GM18520 (cell line): Measurements from ENCODE around the gene ASMTL.
"Not testable (repeated sequence)": the region's sequence is repeated elsewhere in the genome, so short reads cannot be mapped to it uniquely, and the experiment has no call there.

Experiments
- ATAC-seq: cut with Tn5 transposase; IDR thresholded peaks from one replicate; pipeline ENCODE4 v1.9.1; 2021; ENCODE audit not compliant: unreplicated experiment

The ASMTL gene

DNA sequence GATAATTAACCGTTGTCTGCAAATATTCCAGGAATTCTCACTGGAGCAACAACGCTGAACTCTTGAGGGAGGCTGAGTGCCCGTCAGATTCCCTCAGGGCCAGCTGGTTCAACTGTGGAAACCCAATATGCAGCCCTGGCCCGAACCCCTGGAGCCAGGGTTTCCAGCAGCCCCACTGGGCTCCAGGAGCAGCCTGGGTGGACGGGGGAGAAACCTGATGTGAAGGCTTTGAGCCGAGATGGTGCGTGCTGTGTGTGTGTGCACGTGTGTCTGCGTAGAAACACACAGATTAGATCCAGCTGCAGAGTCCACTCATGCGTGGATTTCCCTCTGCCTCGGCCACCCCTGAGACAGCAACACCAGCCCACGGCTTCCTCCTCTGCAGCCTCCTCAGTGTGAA is 41.4 kb downstream of the ASMTL start:
- ATAC-seq: no peak

DNA sequence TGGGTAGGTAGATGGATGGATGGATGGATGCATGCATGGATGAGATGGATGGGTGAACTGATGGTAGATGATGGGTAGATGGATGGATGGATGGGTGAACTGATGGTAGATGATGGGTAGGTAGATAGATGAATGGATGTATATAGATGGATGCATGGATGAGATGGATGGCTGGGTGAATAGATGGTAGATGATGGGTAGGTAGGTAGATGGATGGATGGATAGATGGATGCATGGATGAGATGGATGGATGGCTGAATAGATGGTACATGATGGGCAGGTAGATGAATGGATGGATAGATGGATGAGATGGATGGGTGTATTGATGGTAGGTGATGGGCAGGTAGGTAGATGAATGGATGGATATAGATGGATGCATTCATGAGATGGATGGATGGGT is 45.7 kb downstream of the ASMTL start:
- no peak for ATAC-seq

DNA sequence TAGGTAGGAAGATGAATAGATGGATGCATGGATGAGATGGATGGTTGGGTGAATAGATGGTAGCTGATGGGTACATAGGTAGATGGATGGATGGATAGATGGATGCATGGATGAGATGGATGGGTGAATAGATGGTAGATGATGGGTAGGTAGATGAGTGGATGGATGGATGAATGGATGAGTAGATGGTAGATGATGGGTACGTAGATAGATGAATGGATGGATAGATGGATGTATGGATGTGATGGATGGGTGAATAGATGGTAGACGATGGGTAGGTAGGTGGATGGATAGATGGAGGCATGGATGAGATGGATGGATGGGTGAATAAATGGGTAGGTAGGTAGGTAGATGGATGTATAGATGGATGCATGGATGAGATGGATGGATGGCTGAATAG is 46.9 kb downstream of the ASMTL start:
- ATAC-seq: not testable (repeated sequence)

DNA sequence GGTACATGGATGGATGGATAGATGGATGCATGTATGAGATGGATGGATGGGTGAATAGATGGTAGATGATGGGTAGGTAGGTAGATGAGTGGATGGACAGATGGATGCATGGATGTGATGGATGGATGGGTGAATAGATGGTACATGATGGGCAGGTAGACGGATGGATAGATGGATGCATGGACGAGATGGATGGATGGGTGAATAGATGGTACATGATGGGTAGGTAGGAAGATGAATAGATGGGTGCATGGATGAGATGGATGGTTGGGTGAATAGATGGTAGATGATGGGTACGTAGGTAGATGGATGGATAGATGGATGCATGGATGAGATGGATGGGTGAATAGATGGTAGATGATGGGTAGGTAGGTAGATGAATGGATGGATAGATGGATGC is 48.8 kb downstream of the ASMTL start:
- ATAC-seq: not testable (repeated sequence)

DNA sequence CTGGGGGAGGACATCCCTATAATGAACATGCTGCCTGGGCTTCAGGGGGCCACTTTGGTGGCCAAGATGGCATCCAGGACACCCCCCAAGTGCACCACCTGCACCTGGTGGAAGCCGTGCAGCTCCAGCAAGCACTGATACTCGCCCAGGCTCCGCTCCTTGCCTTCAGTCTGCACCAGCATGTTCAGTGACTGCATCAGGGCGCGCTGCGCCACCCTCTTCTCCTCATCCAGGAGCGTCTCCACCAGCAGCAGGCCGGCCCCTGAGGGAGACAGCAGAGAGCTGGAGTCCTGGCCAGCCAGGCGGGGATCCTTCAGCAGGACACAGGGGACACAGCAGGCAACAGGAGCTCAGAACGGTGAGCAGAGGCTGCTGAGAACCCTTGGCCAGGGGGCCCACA is 49.5 kb downstream of the ASMTL start:
- ATAC-seq: no peak

DNA sequence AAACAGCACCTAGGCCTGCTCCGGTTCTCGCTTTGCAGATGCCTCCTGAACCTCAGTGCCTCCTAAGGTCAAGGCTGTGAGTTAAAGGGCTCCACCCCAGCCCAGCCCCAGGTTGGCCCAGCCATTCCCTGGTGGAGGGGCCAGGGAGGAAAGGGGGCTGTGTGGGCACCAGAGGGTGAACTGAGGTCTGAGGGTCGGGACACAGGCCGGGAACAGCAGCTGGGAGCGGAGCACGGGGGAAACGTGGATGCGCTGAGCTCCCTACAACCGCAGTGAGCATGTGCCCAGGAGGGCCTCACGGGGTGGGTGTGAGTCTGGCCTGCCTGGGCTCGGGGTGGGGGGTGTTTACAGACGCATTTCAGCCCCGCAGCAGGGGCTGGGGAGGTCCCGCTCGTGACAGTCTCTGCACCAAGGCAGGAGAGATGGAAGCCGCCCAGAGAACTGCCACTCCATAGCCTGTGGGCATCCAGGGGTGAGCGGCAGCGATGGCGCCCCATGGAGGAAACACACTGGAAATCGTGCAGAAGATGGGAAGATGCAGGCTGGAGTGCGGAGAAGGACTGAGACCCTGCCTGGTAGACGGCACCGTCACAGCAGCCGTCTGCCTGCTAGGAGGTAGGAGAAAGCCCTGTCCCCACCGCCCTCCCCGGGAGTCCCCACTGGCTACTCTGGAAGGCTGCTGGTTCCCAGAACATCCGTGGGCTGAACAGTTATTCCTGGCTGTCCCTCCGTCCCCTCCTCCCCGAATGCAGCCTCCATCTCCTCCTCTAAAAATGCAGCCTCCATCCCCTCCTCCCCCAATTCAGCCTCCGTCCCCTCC is 50.9 kb downstream of the ASMTL start:
- no peak for ATAC-seq

DNA sequence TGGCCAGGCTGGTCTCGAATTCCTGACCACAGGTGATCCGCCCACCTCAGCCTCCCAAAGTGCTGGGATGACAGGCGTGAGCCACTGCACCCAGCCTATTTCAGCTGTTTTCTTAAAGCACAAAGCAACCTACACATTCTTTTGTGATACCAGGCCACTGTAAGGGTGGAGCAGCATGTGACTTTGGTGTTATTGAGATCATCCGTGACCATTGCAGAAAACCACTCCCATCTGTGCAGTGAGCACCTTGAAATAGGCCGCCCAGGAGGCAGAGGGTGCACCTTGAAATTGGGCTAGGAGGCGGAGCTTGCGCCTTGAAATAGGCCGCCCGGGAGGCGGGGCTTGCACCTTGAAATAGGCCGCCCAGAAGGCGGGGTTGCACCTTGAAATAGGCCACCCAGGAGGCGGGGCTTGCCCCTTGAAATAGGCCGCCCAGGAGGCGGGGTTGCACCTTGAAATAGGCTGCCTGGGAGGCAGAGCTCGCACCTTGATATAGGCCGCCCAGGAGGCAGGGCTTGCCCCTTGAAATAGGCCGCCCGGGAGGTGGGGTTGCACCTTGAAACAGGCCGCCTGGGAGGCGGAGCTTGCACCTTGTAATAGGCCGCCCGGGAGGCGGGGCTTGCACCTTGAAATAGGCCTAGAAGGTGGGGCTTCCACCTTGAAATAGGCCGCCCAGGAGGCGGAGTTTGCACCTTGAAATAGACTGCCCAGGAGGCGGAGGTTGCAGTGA is 51.8 kb downstream of the ASMTL start:
- no peak for ATAC-seq

DNA sequence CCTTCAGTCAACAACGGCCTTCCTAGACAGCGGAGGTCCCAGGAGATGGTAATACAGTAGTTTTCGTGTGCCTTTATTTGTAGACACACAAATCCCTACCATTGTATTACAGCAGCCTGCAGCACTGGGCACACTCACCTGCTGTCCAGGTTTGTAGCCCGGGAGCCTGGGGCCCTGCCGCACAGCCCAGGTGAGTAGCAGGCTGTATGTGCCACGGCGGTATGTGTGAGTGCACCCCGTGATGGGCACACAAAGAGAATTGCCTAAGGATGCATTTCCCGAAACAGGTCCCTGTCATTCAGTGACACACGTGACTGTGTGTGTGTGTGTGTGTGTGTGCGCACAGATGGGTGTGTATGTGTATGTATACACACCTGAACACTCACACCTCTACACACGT is 52.7 kb downstream of the ASMTL start:
- no peak for ATAC-seq

DNA sequence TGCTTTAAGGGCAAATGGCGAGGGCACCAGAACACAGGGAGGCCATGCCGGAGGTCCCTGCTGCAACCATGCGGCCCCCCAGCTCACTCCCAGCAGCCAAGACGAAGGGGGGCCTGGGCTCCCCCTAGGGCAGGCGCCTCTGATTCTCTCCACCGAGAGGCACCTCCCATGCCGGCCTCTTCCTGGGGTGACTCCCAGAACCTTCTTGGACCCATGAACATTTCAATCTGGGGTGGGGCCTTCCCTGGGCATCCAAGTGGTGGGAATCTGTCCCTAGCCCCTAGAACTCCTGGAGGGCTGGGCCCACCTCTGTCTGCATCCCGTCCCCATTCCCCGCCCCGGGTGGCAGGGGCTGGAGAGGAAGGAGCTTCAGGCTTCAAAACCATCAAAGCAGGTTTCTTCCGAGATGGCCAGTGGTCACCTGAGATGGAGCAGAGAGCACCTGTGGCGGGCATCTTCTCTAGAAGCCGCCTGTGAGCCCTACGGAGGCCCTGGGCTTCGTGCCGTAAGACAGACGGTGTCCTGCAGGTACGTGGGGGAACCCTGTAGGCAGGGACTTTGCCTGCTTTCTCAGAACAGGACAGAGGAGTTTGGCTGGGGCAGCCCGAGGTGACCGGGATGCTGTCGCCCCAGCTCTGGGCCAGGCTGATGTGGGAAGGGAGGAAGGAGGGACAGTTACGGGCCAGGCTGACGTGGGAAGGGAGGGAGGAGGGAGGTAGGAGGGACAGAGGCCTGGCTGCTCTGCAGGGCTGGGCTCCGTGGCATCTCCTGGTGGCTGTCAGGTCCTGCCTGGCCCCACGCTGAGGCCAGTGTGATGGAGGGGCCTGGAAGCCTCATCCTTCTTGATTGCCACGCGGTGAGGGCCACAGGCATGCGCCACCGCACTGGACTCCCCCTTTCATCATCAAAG is 54.0 kb downstream of the ASMTL start:
- no peak for ATAC-seq

DNA sequence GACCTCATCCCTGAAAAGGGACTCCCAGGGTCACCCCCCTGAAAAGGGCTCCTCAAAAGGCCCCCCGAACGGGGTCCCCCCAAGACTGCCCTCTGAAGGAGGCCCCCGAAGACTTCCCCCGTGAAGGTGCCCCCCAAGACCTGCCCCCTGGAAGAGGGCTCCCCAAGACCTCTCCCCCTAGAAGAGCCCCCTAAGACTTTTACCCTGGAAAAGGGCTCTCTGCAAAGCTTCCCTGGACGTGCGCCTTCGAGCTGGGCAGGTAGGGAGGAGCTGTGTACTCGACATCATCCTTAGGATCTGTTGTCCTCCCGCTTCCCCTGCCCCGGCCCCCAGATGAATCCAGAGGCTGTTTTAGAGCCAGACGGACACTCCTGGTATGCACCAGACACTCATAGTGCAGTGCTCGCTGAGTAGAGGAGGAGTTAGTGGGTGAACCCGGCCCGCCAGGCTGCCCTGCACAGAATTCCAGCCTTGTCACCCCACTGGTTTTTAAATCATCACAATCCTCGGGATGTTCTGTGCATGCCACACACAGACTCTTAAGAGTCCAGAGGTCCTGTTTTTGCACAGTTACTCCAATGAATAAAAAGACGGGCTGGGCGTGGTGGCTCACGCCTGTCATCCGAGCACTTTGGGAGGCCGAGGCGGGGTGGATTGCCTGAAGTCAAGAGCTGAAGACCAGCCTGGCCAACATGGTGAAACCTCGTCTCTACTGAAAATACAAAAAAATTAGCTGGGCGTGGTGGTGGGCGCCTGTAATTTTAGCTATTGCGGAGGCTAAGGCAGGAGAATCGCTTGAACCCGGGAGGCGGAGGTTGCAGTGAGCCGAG is 55.1 kb downstream of the ASMTL start:
- ATAC-seq: no peak

DNA sequence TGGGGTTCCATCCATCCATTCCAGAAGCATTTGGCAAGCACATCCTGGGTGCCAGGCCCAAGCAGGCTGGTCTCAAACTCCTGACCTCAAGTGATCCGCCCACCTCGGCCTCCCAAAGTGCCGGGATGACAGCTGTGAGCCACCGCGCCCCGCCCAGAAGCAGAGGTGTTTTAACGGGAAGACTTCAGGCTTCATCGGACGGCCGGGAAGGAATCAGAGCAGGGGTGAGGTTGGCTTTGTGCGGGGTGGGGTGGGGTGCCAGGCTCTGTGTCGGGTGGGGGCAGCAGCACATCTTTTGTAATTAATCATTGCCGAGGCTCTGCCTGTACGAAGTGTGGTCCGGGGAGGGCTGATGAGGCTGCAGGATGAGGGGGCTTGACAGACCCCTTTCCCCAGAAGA is 55.7 kb downstream of the ASMTL start:
- no peak for ATAC-seq

DNA sequence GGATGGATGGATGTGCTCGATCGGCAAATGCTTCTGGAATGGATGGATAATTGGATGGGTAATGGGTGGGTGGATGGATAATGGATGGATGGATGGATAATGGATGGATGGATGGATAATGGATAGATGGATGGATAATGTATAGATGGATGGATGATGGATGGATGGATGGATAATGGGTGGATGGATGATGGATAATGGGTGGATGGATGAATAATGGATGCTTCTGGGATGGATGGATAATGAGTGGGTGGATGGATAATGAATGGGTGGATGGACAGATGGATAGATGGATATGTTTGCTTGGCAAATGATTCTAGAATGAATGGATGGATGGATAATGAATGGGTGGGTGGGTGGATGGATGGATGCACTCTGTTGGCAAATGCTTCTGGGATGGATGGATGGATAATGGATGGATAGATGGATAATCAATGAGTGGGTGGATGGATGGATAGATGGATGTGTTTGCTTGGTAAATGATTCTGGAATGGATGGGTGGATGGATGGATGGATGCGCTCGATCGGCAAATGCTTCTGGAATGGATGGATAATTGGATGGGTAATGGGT is 57.0 kb downstream of the ASMTL start:
- no peak for ATAC-seq

DNA sequence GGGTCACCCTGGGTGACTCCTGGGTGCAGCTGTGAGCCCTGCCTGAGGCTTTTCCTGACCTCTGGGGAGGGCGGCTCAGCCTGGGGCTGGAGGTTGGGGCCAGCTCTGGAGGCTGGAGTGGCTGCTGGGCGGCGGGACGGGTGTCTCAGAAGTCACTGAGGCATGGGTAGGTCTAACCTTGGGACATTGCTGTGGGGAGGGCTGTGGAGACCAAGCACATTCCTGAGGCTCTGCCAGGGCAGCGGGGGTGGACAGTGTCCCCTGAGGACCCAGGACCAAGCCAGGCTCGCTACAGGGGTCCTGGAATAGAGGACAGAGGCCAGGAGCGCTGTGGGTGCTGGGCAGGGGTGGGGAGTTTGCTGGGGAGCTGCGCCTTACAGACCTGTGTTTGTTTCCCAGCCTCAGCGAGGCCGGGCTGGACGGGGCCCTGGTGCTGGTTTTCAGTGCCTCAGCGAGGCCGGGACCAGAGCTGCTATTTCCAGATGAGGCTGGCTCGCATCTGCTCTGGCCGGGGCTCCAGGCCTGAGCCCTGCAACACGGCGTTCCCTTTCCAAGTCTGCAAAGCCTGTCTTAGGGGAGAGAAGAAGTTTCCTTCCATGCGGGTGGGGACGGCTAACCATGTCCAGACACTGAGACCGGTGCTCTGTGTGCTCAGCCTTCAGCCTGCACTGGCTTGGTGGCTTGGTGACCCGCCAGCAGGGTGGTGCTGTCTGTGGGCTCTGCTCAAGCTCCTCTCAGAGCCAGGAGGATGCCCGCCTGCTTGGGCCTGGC is 57.8 kb downstream of the ASMTL start:
- ATAC-seq: no peak

DNA sequence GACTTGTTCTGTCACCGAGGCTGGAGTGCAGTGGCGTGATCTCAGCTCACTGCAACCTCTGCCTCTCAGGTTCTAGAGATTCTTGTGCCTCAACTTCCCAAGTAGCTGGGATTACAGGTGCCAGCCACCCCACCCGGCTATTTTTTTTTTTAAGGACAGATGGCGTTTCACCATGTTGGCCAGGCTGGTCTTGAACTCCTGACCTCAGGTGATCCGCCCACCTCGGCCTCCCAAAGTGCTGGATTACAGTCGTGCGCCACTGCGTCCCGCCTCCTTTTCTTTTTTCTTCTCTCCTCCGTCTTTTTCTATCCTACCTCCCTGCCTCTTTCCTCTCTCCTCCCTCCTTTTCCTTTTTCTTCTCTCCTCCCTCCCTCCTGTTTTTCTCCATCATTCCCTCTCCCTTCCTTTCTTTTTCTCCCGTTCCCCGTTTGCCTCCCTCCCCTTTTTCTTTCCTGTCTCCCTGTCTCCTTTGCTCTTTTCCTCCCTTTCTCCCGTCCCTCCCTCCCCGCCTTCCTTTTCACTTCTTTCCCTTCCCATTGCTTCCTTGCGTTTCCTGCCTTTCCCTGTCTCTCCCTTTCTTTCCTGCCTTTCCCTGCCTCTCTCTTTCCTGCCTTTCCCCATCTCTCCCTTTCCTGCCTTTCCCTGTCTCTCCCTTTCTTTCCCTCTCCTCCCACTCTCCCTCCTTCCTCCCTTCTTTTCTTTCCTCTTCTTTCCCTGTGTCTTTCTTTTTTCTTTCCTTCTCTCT is 58.7 kb downstream of the ASMTL start:
- ATAC-seq: no peak

DNA sequence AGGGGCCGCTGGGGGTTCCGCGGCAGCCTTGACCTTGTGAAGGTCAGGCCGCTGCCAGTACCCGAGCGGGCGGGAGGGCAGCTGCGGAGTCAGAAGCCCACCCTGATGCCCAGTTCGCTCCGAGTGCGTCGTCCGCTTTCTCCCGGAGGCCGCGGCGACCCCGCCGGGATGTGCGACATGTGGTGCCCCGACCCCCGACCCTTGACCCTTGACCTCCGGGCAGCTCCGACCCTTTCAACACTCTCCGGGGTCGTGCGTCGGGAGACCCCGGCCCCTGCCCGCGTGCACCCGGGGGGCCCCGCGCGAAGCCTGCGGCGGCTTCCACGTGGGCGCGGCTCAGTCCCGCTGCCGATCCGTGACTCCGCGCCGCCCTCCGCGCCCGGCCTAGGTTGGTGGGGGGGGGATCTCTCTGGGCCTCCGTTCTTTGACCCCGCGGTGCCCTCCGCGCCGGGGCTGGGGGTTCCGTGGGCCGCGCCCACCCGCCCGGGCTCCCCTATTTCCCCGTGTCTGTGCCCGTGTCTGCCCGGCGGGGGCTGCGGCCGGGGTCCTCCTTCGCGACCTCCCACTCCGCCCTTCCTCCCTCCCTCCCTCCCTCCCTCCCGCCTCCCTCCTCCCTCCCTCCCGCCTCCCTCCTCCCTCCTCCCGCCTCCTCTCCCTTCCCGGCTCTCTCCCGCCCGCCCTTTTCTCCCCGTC is 60.2 kb downstream of the ASMTL start:
- ATAC-seq: no peak

DNA sequence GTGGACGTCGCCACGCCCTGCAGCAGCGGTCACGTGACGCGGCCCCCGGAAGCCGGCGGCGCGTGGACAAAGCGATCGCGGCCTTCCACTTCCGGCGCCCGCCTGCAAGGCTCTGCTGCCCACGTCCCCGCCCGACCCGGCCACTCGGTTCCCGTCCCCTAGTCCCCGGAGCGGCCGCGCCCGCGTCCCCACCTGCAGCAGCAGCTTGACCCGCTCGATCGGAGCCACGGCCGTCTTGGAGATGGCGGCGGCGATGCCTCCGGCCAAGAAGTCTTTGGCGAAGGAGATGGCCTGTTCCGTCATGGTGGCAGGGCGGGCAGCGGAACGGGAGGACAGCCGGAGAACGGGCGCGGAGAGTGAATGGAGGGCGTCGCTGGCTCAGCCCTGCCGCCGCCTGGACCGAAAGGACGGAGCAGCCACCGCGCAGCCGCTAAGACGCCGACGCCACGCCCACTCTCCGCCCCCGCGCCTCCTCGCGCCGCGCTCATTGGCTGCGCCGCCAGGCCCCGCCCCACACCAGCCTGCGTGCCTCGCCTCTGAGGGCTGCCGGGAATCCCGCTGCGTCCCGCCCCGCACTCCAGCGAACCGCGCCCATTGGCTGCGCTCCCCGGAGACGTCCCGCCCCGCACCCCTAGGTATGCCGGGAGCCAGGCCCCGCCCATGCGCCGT is 60.9 kb downstream of the ASMTL start, which contains the start of gene SLC25A6:
Gene SLC25A6, minus strand, starts transcription at position 407 of the 669 bp plus-strand sequence. Its CDS starts 104 bp downstream, at position 303.
- ATAC-seq: peak; percentile 94

DNA sequence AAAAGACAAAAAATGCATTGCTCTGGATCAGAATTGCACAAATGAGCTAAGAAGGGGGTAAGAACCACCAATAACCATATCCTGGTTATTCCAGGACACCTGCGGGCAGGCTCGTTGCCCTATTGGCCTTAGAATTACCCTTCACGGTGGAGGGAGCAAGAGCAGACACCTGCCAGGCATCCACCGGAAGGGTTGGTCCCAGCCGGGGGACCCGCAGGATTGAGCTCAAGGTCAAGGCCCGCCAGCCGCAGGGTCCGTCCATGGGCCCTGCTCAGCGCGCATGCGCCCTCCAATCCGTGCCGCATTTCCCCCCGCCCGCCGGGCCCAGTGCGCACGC is 61.4 kb downstream of the ASMTL start:
- no peak for ATAC-seq
